Fibroblast of mammary gland (primary cell): Measurements from ENCODE around the gene BRD1.
A peak's percentile ranks its signal among the peaks of the same experiment; 100 is the strongest.

Source experiments
- DNase-seq: peaks from one replicate; pipeline ENCODE4 v3.0.0-alpha.2; 2010; ENCODE audit warnings: low read depth
- H3K4me3 ChIP-seq: 2 replicates; pipeline ENCODE4 v1.5.1; 2011; ENCODE audit warnings: low read depth, mild to moderate bottlenecking, low read length, moderate library complexity; ENCODE audit not compliant: control insufficient read depth
- CTCF ChIP-seq: conservative IDR thresholded peaks from 2 replicates; pipeline ENCODE4 v1.5.1; 2011; ENCODE audit warnings: low read depth, low read length, inconsistent platforms; ENCODE audit not compliant: control insufficient read depth, insufficient read depth

The BRD1 gene

DNA sequence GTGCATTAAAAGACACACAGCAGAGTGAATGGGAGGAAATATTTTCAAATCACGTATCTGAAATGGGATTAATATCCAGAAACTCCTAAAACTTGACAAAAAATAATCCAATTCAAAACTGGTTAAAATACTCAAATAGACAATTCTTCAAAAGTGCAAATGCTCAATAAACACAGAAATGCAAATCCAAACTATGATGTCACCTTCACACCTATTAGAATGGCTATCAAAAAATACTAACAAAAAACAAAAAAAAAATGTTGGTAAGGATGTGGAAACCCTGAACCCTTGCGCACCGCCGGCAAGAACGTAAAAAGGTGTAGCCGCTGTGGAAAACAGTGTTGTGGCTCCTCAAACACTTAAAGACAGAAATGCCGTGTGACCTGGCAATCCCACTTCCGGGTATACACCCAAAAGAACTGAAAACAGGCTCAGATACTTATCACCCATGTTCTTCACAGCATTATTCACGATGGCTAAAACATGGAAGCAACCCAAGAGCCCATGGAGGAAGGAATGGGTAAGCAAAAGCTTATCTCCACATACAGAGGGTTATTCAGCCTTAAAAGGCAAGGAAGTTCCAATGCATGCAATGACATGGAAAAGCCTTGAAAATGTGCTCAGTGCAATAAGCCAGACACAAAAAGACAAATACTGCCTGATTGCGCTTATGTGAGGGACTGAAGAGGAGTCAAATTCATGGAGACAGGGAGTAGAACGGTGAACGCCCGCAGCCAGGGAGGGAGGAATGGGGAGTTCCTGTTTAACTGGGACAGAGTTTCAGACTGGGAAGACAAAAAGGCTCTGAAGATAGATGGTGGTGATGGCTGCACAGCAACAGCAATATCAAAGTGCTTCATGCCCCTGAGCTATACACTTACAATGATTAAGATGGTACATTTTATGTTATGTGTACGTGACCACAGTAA, 19.6 kb downstream of the BRD1 start:
- TF ChIP-seq CTCF = no peak
- H3K4me3 ChIP-seq = no peak overlapping the region
- DNase-seq = no peak

DNA sequence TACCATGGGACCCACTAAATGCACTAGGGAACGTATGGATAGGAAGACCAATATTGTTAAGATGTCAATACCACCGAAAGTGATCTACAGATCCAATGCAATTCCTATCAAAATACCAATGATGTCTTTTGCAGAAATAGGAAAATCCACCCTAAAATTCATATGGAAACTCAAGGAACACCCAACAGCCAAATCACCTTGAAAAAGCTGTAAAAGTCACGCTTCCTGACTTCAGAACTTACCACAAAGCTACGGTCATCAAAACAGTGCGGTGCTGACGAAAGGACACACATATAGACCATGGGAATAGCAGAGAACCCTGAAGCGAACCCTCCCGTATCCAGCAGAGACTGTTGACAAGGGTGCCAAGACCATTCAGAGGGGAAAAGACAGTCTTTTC, 20.5 kb downstream of the BRD1 start:
- no peak for DNase-seq
- no peak overlapping the region for H3K4me3 ChIP-seq
- no peak for TF ChIP-seq CTCF

GRCh38 chr22:49803737-49804375, 23.8 kb downstream of the BRD1 start:
- DNase-seq = no peak
- H3K4me3 ChIP-seq = no peak overlapping the region
- no peak for TF ChIP-seq CTCF

GRCh38 chr22:49803134-49803533, 24.5 kb downstream of the BRD1 start:
- peak; percentile 43 for DNase-seq
- TF ChIP-seq CTCF = no peak
- no peak overlapping the region for H3K4me3 ChIP-seq

DNA sequence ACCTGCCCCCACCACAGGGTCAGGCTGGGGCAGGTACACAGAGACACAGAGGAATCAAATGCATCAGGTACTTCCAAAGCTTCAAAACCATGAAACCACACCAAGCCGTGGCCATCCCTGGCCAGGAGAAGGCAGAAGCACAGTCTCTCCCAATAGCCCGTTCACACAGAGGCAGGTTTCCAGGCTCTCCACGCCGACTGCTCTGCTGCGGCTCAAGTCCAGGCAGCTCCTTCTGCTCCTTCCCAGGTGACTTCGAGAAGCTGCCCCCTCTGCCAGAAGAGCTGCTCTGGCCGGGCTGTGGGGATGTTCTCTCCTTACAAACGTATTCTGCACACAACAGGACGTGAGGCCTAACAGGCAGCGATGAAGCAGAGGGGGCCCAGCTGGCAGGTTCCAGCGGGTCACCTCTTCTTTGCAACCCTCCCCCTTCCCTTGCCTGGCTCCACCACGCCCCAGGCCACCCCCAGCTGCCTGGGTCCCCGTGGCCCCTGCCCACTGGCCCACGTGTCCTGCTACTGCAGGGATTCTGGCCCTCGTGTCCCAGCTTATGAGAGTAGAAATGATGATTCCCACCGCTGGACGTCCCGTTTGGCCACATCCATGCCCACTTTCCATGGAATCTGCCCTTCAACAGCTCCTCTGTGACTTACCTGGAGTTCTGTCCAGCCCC, 26.1 kb downstream of the BRD1 start:
- no peak overlapping the region for H3K4me3 ChIP-seq
- TF ChIP-seq CTCF = no peak
- DNase-seq = no peak

DNA sequence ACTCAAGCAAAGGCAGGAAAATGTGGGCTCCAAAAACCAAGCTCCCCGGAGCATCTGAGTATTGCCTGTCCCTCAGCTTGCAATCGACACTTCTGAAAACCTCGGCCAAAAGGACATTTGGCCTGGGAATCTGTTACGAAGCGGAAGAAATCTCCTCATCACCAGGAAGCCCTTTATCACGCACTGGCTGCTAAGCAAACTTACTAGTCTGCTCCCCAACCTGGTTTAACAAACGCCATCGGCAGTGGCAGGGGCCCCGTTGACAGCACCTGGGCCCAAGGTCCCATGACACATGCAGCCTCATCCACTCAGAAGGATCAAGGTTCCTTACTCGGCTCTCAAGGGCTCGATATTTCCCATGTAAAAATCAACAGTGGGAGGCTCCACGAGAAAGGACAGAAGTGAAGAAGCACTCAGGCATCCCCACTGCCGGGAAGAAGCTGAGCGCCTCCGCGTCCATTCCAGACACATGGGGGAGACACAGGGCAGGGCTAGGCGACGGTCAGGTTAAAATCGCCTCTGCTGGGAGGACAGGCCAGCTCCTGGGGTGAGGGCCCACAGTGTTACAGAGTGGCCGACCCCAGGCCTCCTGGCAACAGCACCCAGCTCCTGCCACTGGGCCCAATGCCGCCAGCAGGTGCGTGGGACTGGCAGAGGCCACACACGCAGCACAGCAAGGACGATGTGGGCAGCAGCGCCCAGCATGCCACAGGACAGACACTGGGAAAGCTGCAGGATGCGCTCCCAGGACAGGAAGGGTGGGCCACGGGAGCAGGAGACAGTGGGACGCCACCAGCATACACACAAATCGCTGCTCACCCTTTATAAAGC, 27.1 kb downstream of the BRD1 start:
- H3K4me3 ChIP-seq = no peak overlapping the region
- no peak for DNase-seq
- TF ChIP-seq CTCF = no peak
